Loucy (cell line): ENCODE measurements around the gene FBXO31.
"Not testable (repeated sequence)": the region's sequence is repeated elsewhere in the genome, so short reads cannot be mapped to it uniquely, and the experiment has no call there.

Experiments
- H2AFZ ChIP-seq: fragments of 200-600 bp; sonication (generic); 2 replicates; pipeline ENCODE4 v1.6.0; 2016; ENCODE audit warnings: antibody characterized with exemption, mild to moderate bottlenecking, low read length, moderate library complexity
- H3F3A ChIP-seq: fragments of 200-600 bp; 2 replicates; pipeline ENCODE4 v1.6.0; 2016; ENCODE audit warnings: antibody characterized with exemption, low read depth, mild to moderate bottlenecking
- H3K27me3 ChIP-seq: fragments of 200-600 bp; sonication (generic); 2 replicates; pipeline ENCODE4 v1.6.1; 2014; ENCODE audit warnings: low read length, mild to moderate bottlenecking; ENCODE audit not compliant: insufficient read depth, poor library complexity, severe bottlenecking
- H3K36me3 ChIP-seq: fragments of 200-600 bp; sonication (generic); 2 replicates; pipeline ENCODE4 v1.6.1; 2016; ENCODE audit warnings: low read length; ENCODE audit not compliant: insufficient read depth
- H3K4me1 ChIP-seq: fragments of 200-600 bp; sonication (generic); 2 replicates; pipeline ENCODE4 v1.5.1; 2014; ENCODE audit warnings: low read length, mild to moderate bottlenecking; ENCODE audit not compliant: insufficient read depth, poor library complexity, severe bottlenecking
- H3K4me2 ChIP-seq: fragments of 200-600 bp; sonication (generic); 2 replicates; pipeline ENCODE4 v1.6.0; 2014; ENCODE audit warnings: antibody characterized with exemption, low read length, low read depth, mild to moderate bottlenecking; ENCODE audit not compliant: poor library complexity, severe bottlenecking
- H3K4me3 ChIP-seq: fragments of 200-600 bp; sonication (generic); 2 replicates; pipeline ENCODE4 v1.5.1; 2014; ENCODE audit warnings: low read length, mild to moderate bottlenecking, mixed read lengths; ENCODE audit not compliant: poor library complexity, severe bottlenecking
- H3K79me2 ChIP-seq: fragments of 200-600 bp; sonication (generic); 2 replicates; pipeline ENCODE4 v1.6.1; 2014; ENCODE audit warnings: low read length; ENCODE audit not compliant: insufficient read depth
- H3K9ac ChIP-seq: fragments of 200-600 bp; sonication (generic); 2 replicates; pipeline ENCODE4 v1.6.0; 2014; ENCODE audit warnings: mild to moderate bottlenecking, low read depth, low read length, moderate library complexity; ENCODE audit not compliant: poor library complexity, severe bottlenecking
- H3K9me2 ChIP-seq: fragments of 200-600 bp; sonication (generic); replicated peaks from 2 replicates; pipeline ENCODE4 v1.6.1; 2016; ENCODE audit warnings: low read depth, low read length, mixed read lengths
- H3K9me3 ChIP-seq: fragments of 200-600 bp; sonication (generic); 2 replicates; pipeline ENCODE4 v1.6.1; 2014; ENCODE audit warnings: mild to moderate bottlenecking, antibody characterized with exemption, low read length, low read depth; ENCODE audit not compliant: insufficient read depth
- H4K20me1 ChIP-seq: fragments of 200-600 bp; sonication (generic); 2 replicates; pipeline ENCODE4 v1.6.0; 2014; ENCODE audit warnings: antibody characterized with exemption, low read length, mild to moderate bottlenecking; ENCODE audit not compliant: insufficient read depth, poor library complexity, severe bottlenecking
- CTCF ChIP-seq: fragments of 200-600 bp; sonication (generic); conservative IDR thresholded peaks from 2 replicates; pipeline ENCODE4 v1.5.1; 2014; ENCODE audit warnings: mild to moderate bottlenecking, antibody characterized with exemption, low read length
- EZH2phosphoT487 ChIP-seq: fragments of 200-600 bp; IDR thresholded peaks from 2 replicates; pipeline ENCODE4 v1.6.1; 2018; ENCODE audit warnings: antibody characterized with exemption, mild to moderate bottlenecking, moderate library complexity, borderline replicate concordance

FBXO31 gene

DNA sequence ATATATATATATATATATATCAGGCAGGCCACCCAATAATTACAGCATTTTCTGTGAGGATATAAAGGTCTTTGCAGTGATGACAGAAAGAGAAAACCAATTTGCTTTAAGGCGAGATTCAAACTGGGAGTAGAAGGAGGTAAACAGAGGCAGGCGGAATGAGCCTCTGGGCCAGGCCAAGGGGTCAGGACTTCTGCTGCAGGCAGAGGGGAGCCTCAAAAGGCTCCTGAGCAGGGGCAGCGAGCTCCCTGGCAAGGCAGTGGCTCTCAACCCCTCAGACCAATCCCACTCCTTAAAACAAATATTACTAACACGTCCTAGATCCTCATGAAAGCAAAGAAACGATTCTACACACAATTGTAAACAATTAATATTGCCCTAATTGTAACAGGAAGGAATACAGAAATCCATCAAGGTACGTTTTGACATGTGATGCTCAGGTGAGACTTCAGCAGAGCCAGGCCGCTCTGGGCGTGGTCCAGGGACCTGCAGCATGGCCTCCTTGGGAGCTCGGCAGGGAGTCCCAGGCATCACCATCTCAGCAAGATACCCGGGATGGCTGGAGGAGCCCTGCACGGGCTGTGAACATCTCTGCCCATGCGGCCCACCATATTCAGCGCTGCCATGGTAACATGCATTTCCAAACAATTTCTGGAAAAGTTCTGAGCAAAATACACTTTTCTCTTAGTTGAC is 18.4 kb downstream of the FBXO31 start:
- Histone ChIP-seq H3K9me2 (no peaks in the 10 kb centered on the region), H3K4me2 (no peak overlapping the region), H4K20me1 (no peaks in the 10 kb centered on the region), H3K4me1 (peaks cover 11% of the 10 kb centered on the region), H3K27me3 (no peaks in the 10 kb centered on the region), H3K9ac (no peak overlapping the region), H3K79me2 (peaks cover 17% of the 10 kb centered on the region; the same call in 1 of the 2 replicates), H3K36me3 (peaks cover 19% of the 10 kb centered on the region; the same call in 1 of the 2 replicates), H3F3A (no peaks in the 10 kb centered on the region), H3K9me3 (no peaks in the 10 kb centered on the region), H3K4me3 (no peak overlapping the region), H2AFZ (no peak overlapping the region)
- no peak for TF ChIP-seq EZH2phosphoT487
- TF ChIP-seq CTCF, result no peak

DNA sequence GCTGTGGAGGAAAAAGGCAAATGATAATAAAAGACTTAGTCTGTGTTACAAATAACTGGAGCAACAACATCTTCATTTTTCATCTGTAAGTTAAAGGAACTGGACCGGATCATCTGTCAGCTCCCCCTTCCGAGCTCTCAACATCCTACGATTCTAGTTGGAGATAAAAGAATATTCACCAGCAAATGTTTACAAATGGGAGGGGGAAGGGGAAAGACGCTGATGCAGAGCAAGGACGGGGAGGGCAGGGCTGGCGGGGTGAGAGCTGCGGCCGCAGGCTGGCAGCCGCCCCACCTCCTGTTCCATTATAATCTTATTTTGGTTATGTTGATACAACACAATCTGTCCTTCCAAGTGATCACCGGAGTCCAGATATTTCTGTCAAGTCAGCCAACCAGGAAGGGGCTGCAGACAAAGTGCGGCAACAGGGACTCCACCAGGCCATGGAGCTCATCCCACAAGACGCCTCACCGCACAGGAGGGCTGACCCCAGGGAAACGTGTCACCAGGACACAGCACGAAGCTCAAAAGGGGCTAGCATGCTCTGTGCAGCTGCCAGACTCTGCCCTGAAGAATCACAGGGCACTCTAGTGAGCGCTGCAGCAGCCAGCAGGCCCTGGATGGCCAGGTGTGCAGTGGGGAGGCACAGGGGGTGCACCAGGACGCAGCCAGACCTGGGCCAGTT is 19.7 kb downstream of the FBXO31 start:
- TF ChIP-seq CTCF (no peak), EZH2phosphoT487 (no peak)
- H3K4me2 ChIP-seq, result no peak overlapping the region
- peaks cover 32% of the 10 kb centered on the region; the same call in 1 of the 2 replicates for H3K36me3 ChIP-seq
- no peaks in the 10 kb centered on the region for H4K20me1 ChIP-seq
- peaks cover 11% of the 10 kb centered on the region for H3K4me1 ChIP-seq
- H2AFZ ChIP-seq, result no peak overlapping the region
- H3K4me3 ChIP-seq, result no peak overlapping the region
- no peaks in the 10 kb centered on the region for H3K27me3 ChIP-seq
- H3K9me2 ChIP-seq, result no peaks in the 10 kb centered on the region
- H3K9ac ChIP-seq, result no peak overlapping the region
- H3K9me3 ChIP-seq, result no peaks in the 10 kb centered on the region
- no peaks in the 10 kb centered on the region for H3F3A ChIP-seq
- H3K79me2 ChIP-seq, result peaks cover 13% of the 10 kb centered on the region; the same call in 1 of the 2 replicates

- not testable (repeated sequence) for H3K79me2 ChIP-seq, H4K20me1 ChIP-seq, H2AFZ ChIP-seq, H3F3A ChIP-seq, H3K9ac ChIP-seq, H3K4me3 ChIP-seq, H3K27me3 ChIP-seq, H3K9me2 ChIP-seq, H3K4me2 ChIP-seq, H3K9me3 ChIP-seq
- Histone ChIP-seq H3K4me1 (peaks cover 10% of the 10 kb centered on the region), H3K36me3 (peaks cover 37% of the 10 kb centered on the region; the same call in 1 of the 2 replicates)
Measured at GRCh38 chr16:87362828-87363559, 20.6 kb downstream of the FBXO31 start.
